ENCODE data around the gene RNASE7. TPM values are rescaled to one million over a fixed set of nuclear protein-coding genes. Genes with fewer than 3 reads are reported as not detected.
"Not testable (repeated sequence)": the region's sequence is repeated elsewhere in the genome, so short reads cannot be mapped to it uniquely, and the experiment has no call there.

Gene RNASE7
- total RNA-seq, 4 donors from 2014 or later: not detected

DNA sequence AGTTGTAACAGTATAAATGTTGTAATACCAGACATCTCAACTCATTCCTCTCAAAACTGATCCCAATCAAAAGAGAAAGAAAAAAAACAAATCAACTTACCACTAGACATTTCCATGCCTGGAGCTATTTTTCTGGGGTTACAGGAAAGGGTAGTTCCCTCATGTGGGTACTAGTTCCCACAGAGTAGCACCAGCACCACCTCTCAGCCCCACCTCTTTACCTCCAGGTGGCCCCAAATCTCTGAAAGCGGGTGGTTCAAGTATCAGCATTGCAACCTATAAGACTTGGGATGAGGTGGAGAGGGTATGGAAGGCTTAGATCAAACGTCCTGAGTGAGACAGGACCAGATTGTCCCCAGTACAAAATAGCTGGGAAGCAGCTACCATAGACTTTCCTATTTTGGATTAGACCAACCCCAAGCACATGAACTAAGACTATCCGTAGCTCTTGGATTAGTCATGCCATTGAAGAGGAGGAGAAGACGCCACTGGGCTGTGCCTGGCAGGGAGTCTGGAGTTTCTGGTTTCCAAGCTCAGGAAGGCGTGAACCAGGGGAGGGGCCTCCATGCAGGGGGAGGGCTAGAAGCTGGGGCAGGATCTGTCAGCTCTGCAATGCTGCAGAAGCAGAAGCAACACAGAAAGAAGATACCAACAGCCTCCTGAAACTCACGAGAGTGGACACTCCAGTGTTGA is 43.3 kb upstream of the RNASE7 start, which contains the start of gene SLC39A2:
Gene SLC39A2 (plus strand): TSS at position 620 of the 693 bp plus-strand sequence. CDS start 154 bp downstream, outside the sequence.
- Histone ChIP-seq H3K9me3 (no peaks in the 10 kb centered on the region), H3K4me3 (replicated peaks in 1 of 3) (no peak within 1 kb of the TSS), H3K36me3 (peaks cover 30 to 36% of the 10 kb centered on the region in 2 donors), H3K4me1 (no peaks in the 10 kb centered on the region), H3K27ac (no peak within 1 kb of the TSS), H3K27me3 (no peaks in the 10 kb centered on the region)
- peak; percentile 47 to 58 for DNase-seq
- WGBS, 2 donors: 63 to 70% methylated on average over 6 of the region's 6 CpGs
- TF ChIP-seq, protein P1, sequence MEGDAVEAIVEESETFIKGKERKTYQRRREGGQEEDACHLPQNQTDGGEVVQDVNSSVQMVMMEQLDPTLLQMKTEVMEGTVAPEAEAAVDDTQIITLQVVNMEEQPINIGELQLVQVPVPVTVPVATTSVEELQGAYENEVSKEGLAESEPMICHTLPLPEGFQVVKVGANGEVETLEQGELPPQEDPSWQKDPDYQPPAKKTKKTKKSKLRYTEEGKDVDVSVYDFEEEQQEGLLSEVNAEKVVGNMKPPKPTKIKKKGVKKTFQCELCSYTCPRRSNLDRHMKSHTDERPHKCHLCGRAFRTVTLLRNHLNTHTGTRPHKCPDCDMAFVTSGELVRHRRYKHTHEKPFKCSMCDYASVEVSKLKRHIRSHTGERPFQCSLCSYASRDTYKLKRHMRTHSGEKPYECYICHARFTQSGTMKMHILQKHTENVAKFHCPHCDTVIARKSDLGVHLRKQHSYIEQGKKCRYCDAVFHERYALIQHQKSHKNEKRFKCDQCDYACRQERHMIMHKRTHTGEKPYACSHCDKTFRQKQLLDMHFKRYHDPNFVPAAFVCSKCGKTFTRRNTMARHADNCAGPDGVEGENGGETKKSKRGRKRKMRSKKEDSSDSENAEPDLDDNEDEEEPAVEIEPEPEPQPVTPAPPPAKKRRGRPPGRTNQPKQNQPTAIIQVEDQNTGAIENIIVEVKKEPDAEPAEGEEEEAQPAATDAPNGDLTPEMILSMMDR (IDR thresholded peaks at IDR 0.05): no peak
- TF ChIP-seq POLR2A (IDR thresholded peaks at IDR 0.05): no peak
- intact Hi-C loops (cut with DNase I): no loop called here

DNA sequence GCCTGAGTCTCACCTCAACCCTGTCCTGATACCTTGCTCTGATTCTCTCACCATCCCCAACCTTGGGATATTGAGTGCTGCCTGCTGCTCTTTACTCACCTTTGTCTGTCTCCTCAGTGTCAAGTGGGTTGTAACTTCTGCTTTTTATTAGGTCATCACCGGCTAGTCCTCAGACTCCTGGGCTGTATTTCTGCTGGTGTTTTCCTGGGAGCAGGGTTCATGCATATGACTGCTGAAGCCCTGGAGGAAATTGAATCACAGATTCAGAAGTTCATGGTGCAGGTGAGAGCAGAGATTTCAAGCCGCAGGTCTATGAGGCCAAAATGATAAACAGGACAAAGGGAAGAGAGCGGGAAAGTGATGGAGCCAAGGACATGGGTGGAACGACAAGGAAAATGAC is 42.6 kb upstream of the RNASE7 start:
- intact Hi-C loops (cut with DNase I): no loop called here

DNA sequence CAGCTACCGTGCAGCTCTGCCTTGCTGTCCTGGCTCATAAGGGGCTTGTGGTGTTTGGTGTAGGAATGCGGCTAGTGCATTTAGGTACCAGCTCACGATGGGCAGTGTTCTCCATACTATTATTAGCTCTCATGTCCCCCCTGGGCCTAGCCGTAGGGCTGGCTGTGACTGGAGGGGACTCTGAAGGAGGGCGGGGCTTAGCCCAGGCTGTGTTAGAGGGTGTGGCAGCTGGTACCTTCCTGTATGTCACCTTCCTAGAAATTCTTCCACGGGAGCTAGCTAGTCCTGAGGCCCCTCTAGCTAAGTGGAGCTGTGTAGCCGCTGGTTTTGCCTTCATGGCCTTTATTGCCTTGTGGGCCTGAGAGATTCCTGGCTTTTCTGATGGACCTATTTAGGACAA is 40.9 kb upstream of the RNASE7 start:
- no peak for DNase-seq
- TF ChIP-seq, protein P1 (IDR thresholded peaks at IDR 0.05): no peak
- H3K9me3 ChIP-seq: no peaks in the 10 kb centered on the region
- H3K27ac ChIP-seq: no peak overlapping the region
- no peaks in the 10 kb centered on the region for H3K4me1 ChIP-seq
- no peaks in the 10 kb centered on the region for H3K27me3 ChIP-seq
- peaks cover 9 to 13% of the 10 kb centered on the region in 2 donors for H3K36me3 ChIP-seq
- WGBS, 2 donors: 79 to 81% methylated on average over 5 to 7 of the region's 7 CpGs
- H3K4me3 ChIP-seq (replicated peaks in 1 of 3): no peak overlapping the region
- intact Hi-C loops (cut with DNase I): no loop called here

More for the DNA sequence above, 42.6 kb upstream of the RNASE7 start:
- TF ChIP-seq, protein P1 (IDR thresholded peaks at IDR 0.05): no peak
- no peak for TF ChIP-seq POLR2A (IDR thresholded peaks at IDR 0.05)
- no peaks in the 10 kb centered on the region for H3K4me1 ChIP-seq
- no peaks in the 10 kb centered on the region for H3K27me3 ChIP-seq
- 84% methylated on average over 4 of the region's 4 CpGs for WGBS, 2 donors
- H3K4me3 ChIP-seq (replicated peaks in 1 of 3): no peak overlapping the region
- H3K9me3 ChIP-seq: no peaks in the 10 kb centered on the region
- DNase-seq: no peak
- H3K27ac ChIP-seq: no peak overlapping the region
- H3K36me3 ChIP-seq: peaks cover 26 to 29% of the 10 kb centered on the region in 2 donors

DNA sequence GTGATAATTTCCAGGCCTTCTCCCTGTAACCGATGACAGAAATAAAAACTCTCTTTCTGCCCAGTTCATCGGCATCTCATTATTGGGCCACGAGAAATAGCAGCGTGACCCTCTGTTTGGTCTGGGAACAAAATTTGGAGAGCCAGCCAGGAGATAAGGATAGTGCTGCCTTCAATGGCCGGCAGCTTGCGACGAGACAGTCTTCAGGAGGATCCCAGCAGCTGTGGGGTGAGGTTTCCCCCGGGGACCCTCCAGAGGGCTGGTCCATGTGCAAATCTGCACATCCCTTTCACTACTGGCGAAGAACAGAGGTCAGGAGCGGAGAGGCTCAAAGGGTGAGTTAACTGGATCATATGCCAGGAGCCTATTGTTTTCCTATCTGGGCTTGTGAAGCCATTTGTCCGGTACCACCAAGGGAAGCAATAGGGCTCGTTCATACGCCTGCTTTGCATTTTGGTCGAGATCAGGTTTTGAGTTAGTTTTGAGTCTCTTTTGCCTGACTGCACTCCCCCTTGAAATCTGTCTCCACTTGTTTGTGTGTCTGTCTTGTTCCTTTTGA is 38.3 kb upstream of the RNASE7 start:
- Histone ChIP-seq H3K36me3 (no peaks in the 10 kb centered on the region), H3K4me1 (no peaks in the 10 kb centered on the region), H3K4me3 (replicated peaks in 1 of 3) (no peak overlapping the region), H3K9me3 (no peaks in the 10 kb centered on the region), H3K27ac (no peak overlapping the region), H3K27me3 (no peaks in the 10 kb centered on the region)
- DNase-seq: no peak
- WGBS, 2 donors: 80 to 86% methylated on average over 14 of the region's 14 CpGs
- intact Hi-C loops (cut with DNase I): no loop called here
- TF ChIP-seq, protein P1 (IDR thresholded peaks at IDR 0.05): no peak
- TF ChIP-seq POLR2A (IDR thresholded peaks at IDR 0.05): no peak

DNA sequence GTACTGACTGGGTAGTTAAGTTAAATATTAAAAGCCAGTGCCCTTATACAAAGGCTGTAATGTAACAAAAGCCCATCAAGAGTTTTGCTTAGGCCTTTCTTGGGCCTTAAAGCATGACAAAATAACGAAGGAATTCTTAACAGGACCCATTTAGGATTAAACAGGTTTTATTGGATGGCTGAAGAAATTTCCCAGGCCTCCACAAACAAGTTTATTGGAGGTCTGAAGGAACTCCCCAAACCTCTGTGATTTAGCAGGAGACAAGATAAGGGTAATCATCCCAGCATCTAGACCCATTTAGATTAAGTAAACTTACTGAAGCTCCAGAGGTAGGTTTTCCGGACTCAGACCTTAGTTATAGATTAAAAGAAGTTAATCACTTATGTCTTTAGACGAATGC is 32.4 kb upstream of the RNASE7 start:
- H3K27me3 ChIP-seq; H3K4me1 ChIP-seq; intact Hi-C loops (cut with DNase I); H3K36me3 ChIP-seq; H3K27ac ChIP-seq; H3K4me3 ChIP-seq (replicated peaks in 1 of 3); DNase-seq; H3K9me3 ChIP-seq: not testable (repeated sequence)
- WGBS, 2 donors: 78 to 80% methylated on average over 3 of the region's 3 CpGs
